Measurements from ENCODE around the gene DOCK7.
A peak's percentile ranks its signal among the peaks of the same experiment; 100 is the strongest.
"Not testable (repeated sequence)": the region's sequence is repeated elsewhere in the genome, so short reads cannot be mapped to it uniquely, and the experiment has no call there.

Gene DOCK7

DNA sequence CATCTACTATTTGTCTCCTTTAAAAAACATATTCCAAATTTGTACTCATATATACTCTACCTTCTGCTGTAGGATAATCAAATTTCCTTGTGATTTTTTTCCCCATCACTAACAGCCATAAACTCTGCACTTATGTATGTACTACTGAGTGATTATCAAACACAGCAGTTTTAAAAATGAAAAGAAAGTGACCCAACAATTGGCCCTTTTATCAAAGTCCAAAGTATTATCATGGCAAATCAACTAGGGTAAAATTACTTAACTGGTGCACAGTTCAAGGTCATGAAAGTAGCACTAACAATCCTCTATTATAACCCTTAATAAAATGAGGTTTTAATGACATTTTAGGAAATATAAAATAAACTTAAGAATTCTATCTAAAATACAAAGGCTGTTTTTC is 79.3 kb downstream of the DOCK7 start:
- DNase-seq, result no peak

DNA sequence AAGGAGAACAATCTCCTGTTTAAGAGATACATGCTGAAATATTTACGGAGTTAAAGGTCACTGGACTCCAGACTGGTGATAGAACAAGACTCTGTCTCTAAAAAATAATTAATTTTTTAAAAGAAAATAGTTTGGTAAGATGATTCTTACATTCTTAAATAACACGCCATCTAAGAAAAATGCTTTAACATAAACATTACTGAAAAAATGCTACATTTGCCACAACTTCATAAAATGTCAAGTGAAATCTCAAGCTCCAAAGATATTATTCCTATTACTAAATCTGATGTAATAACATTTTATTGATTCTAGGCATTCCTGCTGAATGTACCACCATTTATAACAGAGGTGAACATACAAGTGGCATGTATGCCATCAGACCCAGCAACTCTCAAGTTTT is 86.7 kb downstream of the DOCK7 start:
- no peak for DNase-seq

DNA sequence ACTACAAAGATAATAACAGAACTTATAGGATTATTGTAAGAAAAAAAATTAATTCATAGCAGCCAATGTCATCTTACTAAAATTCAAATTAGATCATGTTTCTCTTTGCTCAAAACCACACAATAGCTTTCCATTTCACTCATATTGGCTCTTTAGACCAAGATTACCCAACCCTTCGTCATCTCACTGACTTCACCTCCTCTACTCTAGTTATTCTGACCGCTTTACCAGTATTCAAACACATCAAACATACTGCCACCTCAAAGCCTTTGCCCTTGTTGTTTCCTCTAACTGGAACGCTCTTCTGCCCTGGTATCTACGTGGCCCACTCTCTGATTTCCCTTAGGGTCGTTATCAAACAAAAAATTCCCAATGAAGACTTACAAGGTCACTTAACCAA is 89.1 kb downstream of the DOCK7 start:
- no peak for DNase-seq

- no peak for DNase-seq
Observed at GRCh38 chr1:62597281-62597680, 90.9 kb downstream of the DOCK7 start, which contains the start of gene ANGPTL3. Gene ANGPTL3 (plus strand): TSS chr1:62597520. CDS start chr1:62597567, 47 bp downstream.

- DNase-seq, result no peak
Observed at GRCh38 chr1:62595647-62596046, 92.5 kb downstream of the DOCK7 start.

GRCh38 chr1:62593825-62594394 is 94.3 kb downstream of the DOCK7 start:
- no peak for DNase-seq

DNA sequence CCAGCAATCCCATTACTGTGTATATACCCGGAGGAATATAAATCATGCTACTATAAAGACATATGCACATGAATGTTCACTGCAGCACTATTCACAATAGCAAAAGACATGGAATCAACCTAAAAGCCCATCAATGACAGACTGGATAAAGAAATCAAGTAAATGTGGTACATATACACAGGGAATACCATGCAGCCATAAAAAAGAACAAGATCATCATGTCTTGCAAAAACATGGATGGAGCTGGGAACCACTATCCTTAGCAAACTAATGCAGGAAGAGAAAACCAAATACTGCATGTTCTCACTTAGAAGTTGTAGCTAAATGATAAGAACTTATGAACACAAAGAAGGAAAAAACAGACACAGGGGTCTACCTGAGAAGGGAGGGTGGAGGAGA is 97.2 kb downstream of the DOCK7 start:
- DNase-seq, result no peak

- no peak for DNase-seq
Observed at GRCh38 chr1:62590255-62590969, 97.8 kb downstream of the DOCK7 start.

- DNase-seq, result no peak
Observed at GRCh38 chr1:62589321-62589720, 98.9 kb downstream of the DOCK7 start.

GRCh38 chr1:62588000-62588399 is 100.2 kb downstream of the DOCK7 start:
- no peak for DNase-seq

GRCh38 chr1:62585469-62586155 is 102.6 kb downstream of the DOCK7 start:
- DNase-seq, result no peak

GRCh38 chr1:62573675-62574074 is 114.5 kb downstream of the DOCK7 start:
- DNase-seq, result no peak

- DNase-seq, result no peak
Observed at GRCh38 chr1:62572476-62572875, 115.7 kb downstream of the DOCK7 start.

- DNase-seq, result not testable (repeated sequence)
Observed at GRCh38 chr1:62571517-62571916, 116.7 kb downstream of the DOCK7 start.

DNA sequence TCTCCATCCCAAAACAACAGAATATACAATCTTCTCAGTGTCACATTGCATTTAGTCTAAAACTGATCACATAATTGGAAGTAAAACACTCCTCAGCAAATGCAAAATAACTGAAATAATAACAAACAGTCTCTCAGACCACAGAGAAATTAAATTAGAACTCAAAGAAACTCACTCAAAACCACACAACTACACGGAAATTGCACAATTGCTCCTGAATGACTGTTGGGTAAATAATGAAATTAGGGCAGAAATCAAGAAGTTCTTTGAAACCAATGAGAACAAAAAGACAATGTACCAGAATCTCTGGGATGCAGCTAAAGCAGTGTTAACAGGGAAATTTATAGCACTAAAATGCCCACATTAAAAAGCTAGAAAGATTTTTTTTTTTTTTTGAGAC is 120.3 kb downstream of the DOCK7 start:
- DNase-seq, result not testable (repeated sequence)

- DNase-seq, result not testable (repeated sequence)
Observed at GRCh38 chr1:62567182-62567581, 121.0 kb downstream of the DOCK7 start.

DNA sequence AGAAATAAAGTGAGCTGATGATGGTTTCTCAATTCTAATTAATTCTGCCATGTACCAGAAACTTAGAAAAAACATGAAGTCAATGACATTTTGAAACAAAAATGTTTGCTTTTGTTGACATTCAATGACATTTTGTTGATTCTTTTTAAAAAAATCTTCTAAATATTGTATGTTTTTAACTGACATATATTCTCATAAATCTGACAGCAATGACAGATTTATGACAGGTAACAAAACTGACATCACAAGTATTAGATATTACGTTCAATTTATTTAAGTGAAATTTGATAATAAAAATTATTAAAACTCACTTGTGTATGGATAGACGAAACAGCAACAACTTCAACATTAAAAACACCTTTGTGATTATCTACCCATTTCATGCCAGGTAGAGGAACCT is 126.9 kb downstream of the DOCK7 start:
- DNase-seq, result no peak

DNA sequence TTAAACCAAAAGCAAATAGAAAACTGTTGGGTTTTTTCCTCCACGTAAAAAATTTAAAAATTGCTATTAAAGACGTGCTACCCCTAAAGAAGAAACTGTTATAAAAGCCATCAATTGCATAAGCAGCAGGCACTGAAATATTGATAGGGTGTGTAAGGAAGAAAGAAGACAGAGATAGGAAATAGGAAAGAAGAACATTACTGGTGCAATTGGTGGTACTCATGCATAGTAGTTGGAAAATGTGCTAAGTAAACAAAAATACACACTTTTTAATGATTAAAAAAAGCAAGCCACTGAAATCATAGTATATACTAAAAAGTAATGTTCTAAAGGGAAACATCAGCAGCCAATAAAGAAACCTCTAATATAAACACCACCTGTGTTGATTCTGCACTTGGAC is 143.6 kb downstream of the DOCK7 start:
- no peak for DNase-seq

DNA sequence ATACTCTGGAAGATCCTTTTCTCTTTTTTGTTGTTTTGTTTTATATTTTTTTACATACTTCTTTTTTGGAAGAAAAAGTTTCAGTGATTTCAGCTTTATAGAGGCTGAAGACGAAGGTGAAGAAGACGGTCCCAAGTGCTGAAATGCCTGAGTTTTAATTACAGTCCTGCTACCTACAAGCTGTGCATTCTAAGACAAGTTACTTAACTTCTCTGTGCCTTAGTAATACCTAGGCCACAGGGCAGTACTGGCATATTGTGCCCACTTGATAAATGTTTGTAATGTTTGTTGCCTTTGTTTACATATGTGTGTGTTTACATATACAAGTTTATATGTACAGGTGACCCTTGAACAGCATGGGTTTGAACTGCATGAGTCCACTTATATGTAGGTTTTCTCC is 147.1 kb downstream of the DOCK7 start:
- DNase-seq, result no peak

- peak; percentile 94 for DNase-seq
Observed at GRCh38 chr1:62539028-62539447, 149.1 kb downstream of the DOCK7 start.

DNA sequence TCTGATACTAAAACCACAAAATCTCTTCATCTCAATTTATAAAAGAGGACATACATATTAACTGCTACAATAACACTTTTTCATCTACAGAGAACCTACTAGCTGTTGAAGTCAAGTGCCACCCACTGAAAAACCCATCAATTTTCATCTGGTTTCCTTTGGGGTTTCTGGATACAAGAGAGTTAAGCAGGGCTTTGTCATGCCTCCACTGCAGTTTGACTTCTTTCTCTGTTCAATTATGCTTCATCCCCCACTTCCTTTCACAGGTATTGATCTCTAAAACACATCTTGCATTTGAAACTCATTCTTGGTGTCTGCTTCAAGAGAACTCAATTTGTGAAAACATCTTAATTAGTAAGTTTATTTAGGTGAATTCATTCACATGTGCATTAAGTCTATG is 151.3 kb downstream of the DOCK7 start:
- no peak for DNase-seq

DNA sequence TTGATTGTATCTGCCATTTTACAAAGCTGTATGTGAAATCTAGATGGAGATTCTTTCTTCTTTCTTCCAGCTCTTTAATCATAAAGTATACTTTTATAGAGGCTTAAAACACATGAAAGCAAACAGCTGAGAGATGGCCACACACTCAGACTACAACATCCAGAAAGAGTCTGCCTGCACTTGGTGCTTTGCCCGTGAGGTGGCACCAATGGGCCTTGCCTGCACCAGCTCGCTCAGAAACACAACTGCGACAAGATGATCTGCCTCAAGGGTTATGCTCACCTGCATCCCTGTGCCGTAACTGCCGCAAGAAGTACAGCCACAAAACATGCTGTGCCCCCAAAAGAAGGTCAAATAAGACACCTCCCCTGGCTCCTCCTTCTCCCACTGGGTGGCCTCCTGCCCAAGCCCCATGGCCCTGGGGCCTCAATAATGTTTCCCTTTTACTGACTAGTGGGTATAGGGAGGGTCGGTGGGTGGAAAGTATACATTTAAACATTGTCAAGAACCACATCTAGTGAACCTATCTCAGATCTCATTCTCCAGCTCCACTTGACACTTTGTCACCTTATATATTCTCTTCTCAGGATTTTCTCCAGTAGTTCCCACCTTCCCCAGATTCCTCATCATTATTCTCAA is 157.6 kb downstream of the DOCK7 start:
- peak; percentile 41 for DNase-seq

- no peak for DNase-seq
Observed at GRCh38 chr1:62529227-62529626, 159.0 kb downstream of the DOCK7 start.

DNA sequence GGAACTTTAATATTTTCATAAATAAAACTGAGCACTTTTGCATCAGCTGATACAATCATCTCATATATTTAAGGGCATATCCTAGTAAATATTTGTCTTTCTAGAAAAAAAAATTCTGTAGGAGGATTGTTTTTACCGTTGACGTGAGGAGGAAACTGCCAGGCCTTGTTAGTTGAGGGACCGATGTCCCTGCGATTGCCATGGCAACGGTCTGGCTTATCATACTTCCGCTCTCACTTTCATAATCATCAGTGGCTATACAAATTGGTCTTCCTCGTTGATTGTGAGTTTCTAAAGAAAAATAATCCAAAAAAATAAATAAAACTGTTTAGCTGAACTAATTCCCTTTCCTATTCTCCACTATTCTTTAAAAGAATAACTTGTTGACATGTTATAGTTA is 160.2 kb downstream of the DOCK7 start:
- peak; percentile 76 for DNase-seq

Data from hematopoietic multipotent progenitor cell treated with erythropoietin and hydrocortisone succinate and interleukin-3 and kit ligand, for 8 days (in vitro differentiated cells).